Mucosa of descending colon (tissue), 3 donors: ENCODE data around the gene COL8A1. TPM values are rescaled to one million over a fixed set of nuclear protein-coding genes. Genes with fewer than 3 reads are reported as not detected.

Source experiments
- ATAC-seq: fragments of 200-7000 bp; cut with Tn5 transposase; one replicate; pipeline ENCODE4 v1.9.1; 2020; ENCODE audit warnings: mild to moderate bottlenecking, moderate library complexity
- DNase-seq, 3 donors: peaks; one replicate each; pipeline ENCODE4 v3.0.0-alpha.2; 2020
- H3K36me3 ChIP-seq: fragments of 200-600 bp; one replicate; pipeline ENCODE4 v1.8.0; 2021; ENCODE audit warnings: low read depth, mild to moderate bottlenecking
- H3K4me1 ChIP-seq: fragments of 200-600 bp; one replicate; pipeline ENCODE4 v1.8.0; 2021; ENCODE audit warnings: low read depth, mild to moderate bottlenecking
- H3K4me3 ChIP-seq: fragments of 200-600 bp; one replicate; pipeline ENCODE4 v1.8.0; 2021; ENCODE audit warnings: mild to moderate bottlenecking
- H3K9me3 ChIP-seq: fragments of 200-600 bp; one replicate; pipeline ENCODE4 v1.8.0; 2021; ENCODE audit warnings: mild to moderate bottlenecking
- CTCF ChIP-seq: fragments of 200-600 bp; IDR thresholded peaks from one replicate; pipeline ENCODE4 v1.8.0; 2022; ENCODE audit warnings: antibody characterized with exemption, mild to moderate bottlenecking
- intact Hi-C, 2 donors: fragments of 100-400 bp; cut with DNase I in 1 of 2; cut with micrococcal nuclease in 1 of 2; formaldehyde crosslinking; loops; one replicate each; pipeline versions ENCODE4 v1.11.0 to v1.11.1; 2022; cut with DNase I, micrococcal nuclease
- total RNA-seq, 3 donors: library from RNA; stranded (reverse); fragmentation: NEBNext Ultra II Directional in 2 of 3; extraction: Animal tissue kit (Norgen Biotek cat#: 25700) in 2 of 3; gene quantifications; one replicate each; pipeline versions ENCODE4 v1.2.1 to v1.2.4, GENCODE V29; 2021 to 2023
- donor health status: DM: no; HTN: no; CAD: no; lungs with moderate emphysema.
- donor health status: DM: no; HTN: no; CAD: no.
- donor health status: DM: no; HTN: yes; CAD: no.

Gene COL8A1
- total RNA-seq, 3 donors from 2014 or later = 0.75 to 7.6 (median 3.8) TPM

- intact Hi-C loops = no loop called here
- peak; percentile 25 for TF ChIP-seq CTCF
- peak; percentile 71 for ATAC-seq
- no peaks in the 10 kb centered on the region for H3K4me1 ChIP-seq
- peak in 1 of 3 donors; percentile 23 for DNase-seq
- H3K4me3 ChIP-seq = no peak overlapping the region
- no peaks in the 10 kb centered on the region for H3K9me3 ChIP-seq
- H3K36me3 ChIP-seq = no peaks in the 10 kb centered on the region
These were observed 150.8 kb downstream of the COL8A1 start for GRCh38 chr3:99789011-99789721.

- no peak for DNase-seq
- H3K9me3 ChIP-seq = no peaks in the 10 kb centered on the region
These were observed 156.1 kb downstream of the COL8A1 start for GRCh38 chr3:99794485-99794884.

GRCh38 chr3:99795573-99795972 lies 157.2 kb downstream of the COL8A1 start:
- Histone ChIP-seq H3K4me1 (no peaks in the 10 kb centered on the region), H3K4me3 (no peak overlapping the region), H3K9me3 (no peaks in the 10 kb centered on the region), H3K36me3 (no peaks in the 10 kb centered on the region)
- ATAC-seq = no peak
- no peak for TF ChIP-seq CTCF
- DNase-seq = no peak
- intact Hi-C loops = no loop called here

More at GRCh38 chr3:99794485-99794884, 156.1 kb downstream of the COL8A1 start:
- ATAC-seq = no peak
- Histone ChIP-seq H3K4me3 (no peak overlapping the region), H3K36me3 (no peaks in the 10 kb centered on the region), H3K4me1 (no peaks in the 10 kb centered on the region)
- intact Hi-C loops = no loop called here
- no peak for TF ChIP-seq CTCF

GRCh38 chr3:99799422-99799821 lies 161.0 kb downstream of the COL8A1 start:
- H3K4me3 ChIP-seq = no peak overlapping the region
- no peak for DNase-seq
- ATAC-seq = no peak
- no peak for TF ChIP-seq CTCF
- no peaks in the 10 kb centered on the region for H3K36me3 ChIP-seq
- no peaks in the 10 kb centered on the region for H3K4me1 ChIP-seq
- H3K9me3 ChIP-seq = peaks cover 1% of the 10 kb centered on the region
- intact Hi-C loops = no loop called here

- DNase-seq = no peak
- H3K4me3 ChIP-seq = no peak overlapping the region
- H3K36me3 ChIP-seq = no peaks in the 10 kb centered on the region
- H3K9me3 ChIP-seq = peaks cover 13% of the 10 kb centered on the region
- ATAC-seq = no peak
- H3K4me1 ChIP-seq = no peaks in the 10 kb centered on the region
- TF ChIP-seq CTCF = no peak
- intact Hi-C loops = no loop called here
These were observed 164.9 kb downstream of the COL8A1 start for GRCh38 chr3:99803297-99803696.
